Measurements from ENCODE around the gene PLEKHG7.
"Not testable (repeated sequence)": the region's sequence is repeated elsewhere in the genome, so short reads cannot be mapped to it uniquely, and the experiment has no call there.

The PLEKHG7 gene, protein sequence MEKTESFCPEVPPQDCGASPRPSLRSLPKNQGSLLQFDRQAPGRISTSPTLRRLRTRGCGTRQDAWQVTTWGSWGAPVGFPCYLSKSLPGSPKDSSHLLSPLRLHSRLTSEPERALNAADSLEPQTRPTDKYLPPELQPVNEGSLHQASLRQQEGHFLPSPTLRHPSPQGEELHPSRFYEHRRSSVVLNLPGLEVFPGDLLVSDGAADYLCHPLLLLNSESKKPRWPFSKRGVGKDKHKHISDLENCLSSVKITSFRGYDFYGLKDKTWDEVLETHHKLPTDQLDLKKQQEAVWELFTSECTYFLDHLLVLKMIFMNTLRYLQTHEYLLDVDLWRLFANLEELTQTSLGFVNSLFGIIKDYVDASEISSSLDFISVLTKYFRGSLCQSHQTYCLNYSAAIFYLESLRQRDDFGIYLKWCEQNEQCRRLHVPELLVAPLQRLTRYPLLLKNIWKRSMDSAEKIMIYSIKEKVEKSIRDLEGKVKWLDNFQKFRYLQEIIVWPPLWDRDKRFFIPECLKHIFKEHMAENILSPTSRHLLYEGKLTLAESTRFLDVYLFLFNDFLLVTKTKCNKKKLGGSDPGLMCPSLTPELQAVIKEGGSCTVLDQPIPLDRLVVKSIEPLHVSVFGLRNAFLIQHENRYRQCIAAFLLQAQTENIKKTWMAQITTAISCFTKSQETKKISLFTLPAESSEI

DNA sequence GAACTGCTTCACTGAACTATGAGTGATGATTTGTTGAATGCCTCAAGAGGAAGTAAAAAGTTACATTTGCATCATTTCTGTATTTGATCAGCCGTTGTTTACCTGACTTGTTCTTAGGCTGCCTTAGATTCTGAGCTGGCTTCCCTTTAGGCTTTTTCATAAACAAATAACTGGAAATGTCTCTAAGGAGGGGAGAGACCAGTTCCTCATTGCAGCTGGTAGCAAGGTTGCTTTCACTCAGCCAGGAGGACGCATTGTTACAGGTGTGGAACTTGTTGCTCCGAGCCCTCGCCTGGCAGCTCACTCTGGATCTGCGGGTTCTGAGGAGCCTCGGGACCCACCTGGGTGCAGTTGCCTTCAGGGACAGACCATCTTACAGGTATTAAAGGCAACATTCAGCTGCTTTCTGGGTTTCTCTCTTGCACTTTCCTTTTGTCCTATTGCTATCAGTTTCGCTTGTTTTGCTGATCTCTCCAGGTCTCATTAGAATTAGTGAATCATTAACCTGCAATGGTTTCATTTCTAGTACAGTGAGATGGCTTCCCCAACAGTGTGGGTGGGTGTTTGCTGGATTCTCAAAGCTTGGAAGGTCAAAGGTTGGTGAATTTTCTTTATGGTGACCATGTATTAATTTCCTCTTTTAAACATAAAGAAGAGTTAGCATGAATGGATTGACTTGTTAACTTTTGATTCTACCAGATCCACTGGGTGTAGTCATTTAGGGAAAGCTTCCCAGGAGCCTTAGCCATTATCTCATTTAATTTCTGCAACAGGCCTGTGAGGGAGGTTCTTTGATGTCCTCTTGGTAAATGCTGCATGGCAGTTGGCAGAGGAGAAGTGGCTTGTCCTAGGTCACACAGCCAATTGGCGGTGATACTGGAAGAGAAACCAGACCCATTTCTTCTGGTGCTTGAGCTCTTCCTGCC is at the start of gene PLEKHG7:
Gene PLEKHG7 (plus strand): TSS at position 236 of the 926 bp plus-strand sequence. CDS start 3,643 bp downstream, outside the sequence.
- no peak for DNase-seq

DNA sequence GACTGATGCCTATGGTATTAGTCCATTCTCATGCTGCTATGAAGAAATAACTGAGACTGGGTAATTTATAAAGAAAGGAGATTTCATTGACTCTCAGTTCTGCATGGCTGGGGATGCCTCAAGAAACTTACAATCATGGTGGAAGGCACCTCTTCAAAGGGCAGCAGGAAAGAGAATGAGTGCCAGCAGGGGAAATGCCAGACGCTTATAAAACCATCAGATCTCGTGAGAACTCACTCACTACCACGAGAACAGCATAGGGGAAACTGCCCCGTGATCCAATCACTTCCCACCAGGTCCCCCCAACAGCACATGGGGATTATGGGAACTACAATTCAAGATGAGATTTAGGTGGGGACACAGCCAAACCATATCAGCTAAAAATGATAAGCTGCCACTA is 48.5 kb upstream of the PLEKHG7 start:
- DNase-seq: not testable (repeated sequence)

DNA sequence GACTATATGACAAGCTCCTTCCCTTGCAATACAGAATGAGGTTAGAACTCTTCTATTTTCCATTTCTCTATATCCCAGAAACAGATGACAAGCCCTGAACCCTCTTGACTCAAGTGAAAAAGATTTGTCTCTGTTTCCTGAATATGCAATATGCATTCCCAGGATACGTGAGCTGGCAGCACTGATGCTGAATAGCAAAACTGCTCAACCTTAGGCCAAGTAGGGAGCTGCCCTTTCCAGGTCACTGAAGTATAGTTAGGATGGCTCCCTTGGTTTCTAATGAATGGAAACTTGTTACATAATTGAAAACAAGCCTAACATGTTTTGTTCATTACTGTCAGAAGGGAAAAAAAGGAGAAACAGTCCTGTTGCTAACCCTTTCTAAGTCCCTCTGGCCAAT is 47.9 kb upstream of the PLEKHG7 start:
- DNase-seq: no peak

DNA sequence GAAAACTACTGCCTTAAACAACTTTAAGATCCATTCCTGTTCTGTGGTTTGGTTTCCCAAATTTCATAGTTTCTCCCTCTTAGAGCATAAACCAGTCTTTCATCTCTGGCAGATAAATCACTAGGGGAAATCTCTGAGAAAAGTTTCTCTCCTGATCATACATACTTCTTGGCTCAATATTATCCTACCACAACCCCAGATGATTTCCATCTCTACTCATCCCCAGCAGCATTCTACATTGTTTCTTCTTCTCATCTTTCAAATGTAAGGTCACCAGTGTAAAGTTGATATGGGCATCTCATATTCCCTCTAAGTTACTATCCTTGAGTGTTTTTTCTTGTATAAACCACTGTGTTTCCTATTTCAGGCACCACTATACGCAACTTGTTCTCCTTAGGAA is 45.9 kb upstream of the PLEKHG7 start:
- no peak for DNase-seq

DNA sequence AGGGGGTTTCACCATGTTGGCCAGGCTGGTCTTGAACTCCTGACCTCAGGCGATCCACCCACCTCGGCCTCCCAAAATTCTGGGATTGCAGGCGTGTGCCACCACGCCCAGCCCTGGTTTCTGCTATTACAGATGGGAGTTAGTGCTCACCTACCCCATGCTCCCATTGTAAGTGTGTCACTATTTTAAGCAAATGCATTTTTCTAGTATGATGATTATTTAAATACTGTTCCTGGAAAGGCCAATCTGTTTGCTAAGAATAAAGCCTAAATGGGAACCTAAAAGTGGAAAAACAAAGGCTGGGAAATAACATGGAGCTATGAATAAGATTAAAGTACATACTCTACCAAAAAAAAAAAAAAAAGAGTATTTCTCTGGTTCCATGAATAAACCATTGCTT is 45.0 kb upstream of the PLEKHG7 start:
- no peak for DNase-seq

DNA sequence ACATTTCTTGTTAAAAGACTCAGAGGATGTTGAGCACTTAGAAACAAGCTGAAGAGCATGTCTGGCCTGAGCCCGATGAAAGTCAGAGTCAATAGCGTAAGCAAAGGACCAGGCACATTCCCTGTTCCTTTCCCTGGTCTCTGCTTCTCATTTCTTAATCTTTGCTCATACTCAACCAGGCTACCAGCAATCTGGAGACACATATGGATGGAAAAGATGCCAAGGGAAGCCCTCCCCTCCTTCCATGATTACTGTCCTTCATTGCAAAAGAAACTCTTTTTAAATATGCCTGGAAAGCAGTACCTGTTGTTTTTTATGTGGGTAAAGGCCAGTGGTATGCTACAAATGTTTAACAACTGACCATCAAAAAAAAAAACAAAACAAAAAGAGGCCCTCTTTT is 44.2 kb upstream of the PLEKHG7 start:
- no peak for DNase-seq

DNA sequence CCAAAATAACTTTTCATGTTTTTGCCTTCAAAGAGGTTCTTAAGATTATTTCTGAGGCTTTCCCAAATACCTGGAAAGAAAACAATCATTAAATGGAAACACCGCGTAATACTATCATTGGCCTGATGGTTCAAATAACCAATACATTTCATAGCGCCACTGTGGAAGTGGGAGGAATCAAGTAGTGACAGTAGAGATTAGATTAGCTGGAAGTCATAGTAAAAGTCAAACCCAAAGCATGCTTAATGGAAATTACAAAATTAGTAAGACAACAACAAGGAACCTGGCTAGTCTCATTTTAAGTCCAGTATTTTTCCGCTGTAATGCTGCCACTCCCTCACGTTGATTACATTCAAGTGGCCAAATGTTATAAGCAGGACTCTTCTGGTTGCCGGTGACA is 41.5 kb upstream of the PLEKHG7 start:
- DNase-seq: no peak

DNA sequence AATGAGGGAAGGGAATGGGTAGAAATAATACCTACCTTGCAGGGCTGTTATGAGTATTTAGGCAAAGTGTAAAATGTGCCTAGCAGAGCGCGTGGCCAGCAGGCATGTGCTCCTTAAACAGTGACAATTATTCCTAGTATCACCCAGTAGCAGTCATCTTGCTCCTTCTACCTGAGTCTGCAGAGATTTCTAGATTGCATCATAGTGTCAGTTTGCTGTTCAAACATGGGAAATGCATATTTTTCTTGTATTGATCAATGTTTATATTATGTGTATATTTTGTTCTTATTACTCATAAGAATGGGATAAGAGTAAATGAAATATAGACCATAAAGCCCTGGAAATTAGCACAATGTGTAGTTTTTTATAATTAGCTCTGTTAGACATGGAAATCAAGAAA is 37.3 kb upstream of the PLEKHG7 start:
- DNase-seq: no peak

DNA sequence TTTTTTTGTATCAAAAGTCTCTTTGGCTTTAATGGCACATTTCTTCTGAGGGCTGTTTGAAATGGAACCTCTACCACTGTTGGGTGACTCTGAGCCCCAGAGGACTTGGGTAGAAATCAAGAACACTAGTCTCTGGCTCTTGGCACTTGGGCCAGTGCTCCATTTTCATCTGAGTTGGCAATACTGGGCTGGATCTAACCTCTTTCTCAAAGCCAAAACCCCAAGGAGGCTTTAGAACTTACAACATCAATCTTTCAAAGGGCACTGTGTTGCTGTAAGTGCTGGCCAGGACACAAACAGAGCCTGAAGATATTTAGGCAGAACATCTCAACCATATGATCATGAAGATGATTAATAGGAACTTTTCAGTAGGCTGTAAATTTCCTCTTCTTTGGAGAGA is 34.0 kb upstream of the PLEKHG7 start:
- DNase-seq: no peak

DNA sequence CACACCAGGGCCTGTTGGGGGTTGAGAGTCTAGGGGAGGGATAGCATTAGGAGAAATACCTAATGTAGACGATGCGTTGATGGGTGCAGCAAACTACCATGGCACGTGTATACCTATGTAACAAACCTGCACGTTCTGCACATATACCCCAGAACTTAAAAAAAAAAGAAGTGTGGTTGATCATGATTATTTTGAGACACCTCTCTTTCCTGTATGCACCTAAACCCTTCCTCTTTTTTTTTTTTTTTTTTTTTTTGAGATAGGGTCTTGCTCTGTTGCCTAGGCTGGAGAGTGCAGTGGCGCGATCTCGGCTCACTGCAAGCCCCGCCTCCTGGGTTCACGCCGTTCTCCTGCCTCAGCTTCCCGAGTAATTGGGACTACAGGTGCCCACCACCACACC is 31.3 kb upstream of the PLEKHG7 start:
- DNase-seq: not testable (repeated sequence)

DNA sequence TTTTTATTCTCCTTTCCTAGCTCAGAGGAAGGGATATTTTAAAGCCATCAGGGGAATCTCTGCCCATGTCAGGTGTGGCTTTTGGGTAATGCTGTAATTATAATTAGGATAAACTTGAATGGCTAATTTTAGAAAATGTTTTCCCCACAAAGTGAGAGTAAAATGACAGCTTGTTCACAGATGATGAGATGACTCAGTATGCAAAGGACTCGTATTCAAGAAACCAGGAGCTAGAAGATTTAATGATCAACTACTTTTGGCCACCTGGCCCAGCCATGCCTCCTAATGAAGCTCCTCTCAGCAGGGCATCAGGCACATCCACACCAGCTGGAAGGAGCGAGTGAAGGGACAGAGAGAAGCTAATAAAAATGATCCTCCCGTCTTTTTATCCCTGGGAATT is 29.0 kb upstream of the PLEKHG7 start:
- no peak for DNase-seq

DNA sequence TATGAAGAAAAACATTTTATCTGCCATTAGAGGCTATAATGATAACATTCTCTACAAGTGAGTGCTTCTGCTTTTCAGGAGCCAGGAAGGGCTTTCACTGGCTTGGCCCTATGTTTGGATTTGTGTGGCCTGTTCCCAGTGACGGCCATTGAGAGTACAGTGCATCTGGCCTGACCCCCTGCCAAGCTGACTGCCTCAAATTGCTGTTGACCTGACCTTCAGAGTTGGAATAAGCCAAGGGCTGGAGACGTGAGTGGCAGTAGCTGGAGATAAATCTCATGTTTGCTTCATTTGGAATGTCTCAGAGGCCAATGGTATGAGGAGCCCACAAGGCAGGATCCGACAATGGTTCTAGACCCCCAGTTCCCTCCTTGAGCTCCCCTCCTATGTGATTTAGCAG is 28.3 kb upstream of the PLEKHG7 start:
- no peak for DNase-seq

DNA sequence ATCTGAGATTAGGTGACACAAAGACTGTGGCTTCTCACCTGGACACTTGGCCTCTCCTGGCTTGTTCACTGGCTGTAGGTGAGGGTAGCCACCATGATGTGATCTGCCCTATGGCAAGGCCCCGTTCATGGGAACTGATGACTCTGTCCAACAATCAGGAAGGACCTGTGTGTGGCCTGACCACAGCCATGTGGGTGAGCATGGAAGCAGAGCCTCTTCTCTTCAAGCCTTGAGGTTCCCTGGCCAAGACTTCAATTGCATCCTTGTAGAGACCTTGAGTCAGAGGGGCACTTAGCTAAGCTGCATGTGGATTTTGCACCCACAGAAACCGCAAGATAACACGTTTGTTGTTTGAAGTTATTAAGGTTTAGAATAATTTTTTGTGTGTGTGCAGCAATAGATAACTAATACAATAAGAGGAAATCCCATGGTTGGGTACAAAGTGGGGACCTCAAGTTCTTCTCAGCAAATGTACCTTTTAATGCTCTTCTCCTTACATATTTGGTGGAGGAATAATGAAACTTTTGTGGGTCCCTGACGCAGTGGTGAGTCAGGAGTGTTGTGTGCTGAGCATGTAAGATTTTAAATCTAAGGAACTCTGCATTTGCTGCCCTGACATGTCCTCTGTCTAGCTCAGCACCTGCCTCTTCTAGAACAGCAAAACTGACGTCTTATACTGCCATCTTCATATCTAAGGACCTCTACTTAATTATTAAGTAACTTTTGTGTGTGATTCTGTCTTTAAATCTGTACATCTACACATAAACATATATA is 27.5 kb upstream of the PLEKHG7 start:
- DNase-seq: no peak

DNA sequence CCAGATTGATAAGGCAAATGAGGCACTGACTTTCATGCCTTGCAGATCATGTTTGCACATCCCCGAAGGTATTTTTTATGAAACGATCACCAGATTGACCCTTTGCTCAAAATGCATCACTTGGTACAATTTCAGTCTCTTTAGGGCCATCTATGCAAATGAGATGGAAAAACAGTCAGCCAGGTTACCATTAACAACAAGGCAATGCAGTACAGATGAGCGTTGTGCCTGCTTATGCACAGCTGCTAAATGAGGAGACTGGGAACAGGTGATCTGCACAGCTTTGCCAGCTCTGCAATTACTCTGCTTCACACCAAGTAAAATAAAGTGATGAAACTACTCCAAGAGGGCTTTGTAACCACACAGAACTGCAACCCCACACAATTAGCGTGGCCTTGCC is 26.1 kb upstream of the PLEKHG7 start:
- DNase-seq: no peak

DNA sequence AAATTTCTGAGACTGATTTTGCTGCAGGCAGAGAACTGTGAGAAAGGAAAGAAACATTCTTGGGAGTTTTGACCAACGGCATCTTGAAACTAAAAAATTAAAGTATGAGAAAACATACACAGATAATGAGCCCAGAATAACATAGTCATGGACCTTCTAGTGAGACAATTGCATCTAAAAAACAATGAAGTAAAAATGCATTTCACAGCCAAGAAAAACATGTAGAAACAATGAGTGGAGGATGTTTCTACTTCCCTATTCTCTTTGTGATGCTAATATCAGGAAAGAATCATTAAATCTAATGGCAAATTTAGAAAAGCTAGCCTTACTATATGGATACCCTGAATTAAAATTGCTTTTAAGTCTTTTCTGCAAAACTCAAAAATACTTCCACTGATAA is 12.2 kb upstream of the PLEKHG7 start:
- no peak for DNase-seq

DNA sequence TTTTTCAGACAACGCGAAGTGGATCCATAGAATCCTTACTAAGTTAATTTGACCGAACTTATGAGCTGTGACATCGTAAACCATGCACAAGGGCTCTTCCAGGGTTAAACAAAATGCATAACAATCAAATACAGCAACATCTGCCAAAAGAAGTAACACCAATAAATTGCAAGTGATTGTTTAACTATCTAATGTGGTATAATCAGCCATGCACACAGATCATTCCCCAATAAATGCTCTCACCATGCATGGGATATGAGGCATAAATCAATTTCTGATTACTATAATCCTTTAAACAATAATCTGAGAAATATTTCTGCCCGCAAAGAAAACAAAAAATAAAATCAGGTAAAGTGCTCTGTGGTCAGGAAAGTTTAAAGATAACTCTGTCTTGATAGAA is 7.7 kb upstream of the PLEKHG7 start:
- no peak for DNase-seq

DNA sequence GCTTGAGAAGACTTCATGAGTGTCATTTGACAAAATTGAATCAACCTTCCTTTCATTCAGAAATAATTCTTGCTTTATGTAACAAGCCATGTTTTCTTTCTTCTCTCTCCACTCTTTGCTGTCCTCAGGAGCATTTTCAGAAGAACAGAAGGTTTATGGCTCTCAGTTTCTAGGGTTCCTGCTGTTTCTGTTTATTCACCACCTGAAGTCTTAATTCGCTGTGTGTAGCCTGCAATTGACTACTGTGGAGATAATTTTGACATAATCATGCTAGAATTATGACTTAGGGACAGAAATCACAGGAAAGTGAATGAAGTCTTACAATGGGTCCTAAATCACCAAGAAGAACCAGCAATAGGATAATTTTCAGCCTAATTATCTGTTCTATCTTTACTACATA is 7.2 kb upstream of the PLEKHG7 start:
- no peak for DNase-seq

DNA sequence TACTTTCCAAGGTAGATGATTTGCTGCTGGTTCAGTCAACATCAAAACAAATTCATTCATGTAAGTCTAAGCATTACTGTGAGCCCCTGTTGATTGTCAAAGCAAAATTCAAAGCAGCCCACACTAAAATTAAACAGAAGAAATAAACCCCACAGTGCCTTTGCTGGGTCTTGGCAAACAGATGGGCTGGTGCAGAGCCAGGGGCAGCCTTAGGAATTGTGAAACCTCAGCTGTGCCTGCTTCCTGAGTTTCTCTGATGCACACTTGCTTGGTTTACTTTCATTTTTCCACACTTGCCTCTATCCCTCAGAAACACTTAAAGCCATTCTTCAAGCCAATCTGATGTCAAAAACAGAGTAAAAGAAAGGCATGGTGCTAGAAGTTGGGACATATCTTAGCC is 6.6 kb upstream of the PLEKHG7 start:
- DNase-seq: no peak

DNA sequence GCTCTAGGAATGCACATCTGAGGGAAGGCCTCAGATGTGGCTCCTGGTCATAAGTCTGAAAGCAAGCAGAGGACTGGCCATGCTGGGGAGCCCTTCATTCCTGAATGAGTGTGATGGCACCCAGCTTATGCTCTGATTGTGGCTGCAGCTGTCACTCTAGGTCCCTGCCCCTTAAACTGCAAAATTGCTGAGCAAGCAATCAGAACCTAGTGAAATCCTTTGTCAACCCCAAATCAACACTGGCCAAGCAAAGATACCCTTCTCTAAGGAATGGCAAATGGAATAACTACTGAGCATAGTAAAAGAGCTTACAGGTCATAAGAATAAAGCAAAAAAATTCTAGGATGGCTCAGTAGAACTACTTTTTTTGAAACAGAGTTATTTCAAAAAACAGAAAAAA is 4.3 kb upstream of the PLEKHG7 start:
- DNase-seq: no peak

DNA sequence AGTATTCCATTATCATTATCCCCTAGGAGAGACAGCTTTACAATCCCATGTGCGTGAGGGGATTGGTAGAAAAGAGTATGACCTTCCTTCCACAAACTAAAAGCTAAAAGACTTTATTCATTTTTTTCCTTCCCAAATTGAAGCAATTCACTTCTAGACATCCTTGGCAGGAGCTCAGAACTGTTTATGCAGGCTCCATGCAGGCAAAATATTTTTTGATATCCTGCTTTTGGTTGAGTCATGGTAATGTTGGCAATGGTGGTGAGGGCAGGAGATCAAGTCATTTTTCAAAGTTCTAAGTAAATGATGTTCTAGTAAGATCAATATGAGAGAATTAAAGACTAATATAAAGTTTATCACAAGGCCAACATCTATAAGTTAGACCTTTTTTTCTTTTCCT is 1.3 kb upstream of the PLEKHG7 start:
- no peak for DNase-seq

DNA sequence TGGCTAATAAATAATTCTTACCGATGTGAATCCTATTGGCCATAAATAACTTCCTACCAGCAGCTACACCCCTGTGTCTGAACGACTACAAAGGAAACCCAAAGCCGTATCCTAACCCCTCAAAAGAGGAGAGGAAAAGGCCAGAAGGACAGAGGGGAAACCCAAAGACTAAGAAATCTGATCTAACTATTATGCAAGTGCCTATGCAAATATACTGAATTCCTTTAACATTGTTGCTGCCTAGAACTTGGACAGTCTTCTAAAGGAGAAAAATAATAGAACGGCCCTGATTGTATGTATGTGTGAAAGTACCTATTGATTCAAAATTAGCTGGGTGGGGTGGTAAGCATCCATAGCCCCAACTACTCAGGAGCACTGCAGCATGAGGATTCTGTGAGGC is 997 bp downstream of the PLEKHG7 start:
- no peak for DNase-seq

DNA sequence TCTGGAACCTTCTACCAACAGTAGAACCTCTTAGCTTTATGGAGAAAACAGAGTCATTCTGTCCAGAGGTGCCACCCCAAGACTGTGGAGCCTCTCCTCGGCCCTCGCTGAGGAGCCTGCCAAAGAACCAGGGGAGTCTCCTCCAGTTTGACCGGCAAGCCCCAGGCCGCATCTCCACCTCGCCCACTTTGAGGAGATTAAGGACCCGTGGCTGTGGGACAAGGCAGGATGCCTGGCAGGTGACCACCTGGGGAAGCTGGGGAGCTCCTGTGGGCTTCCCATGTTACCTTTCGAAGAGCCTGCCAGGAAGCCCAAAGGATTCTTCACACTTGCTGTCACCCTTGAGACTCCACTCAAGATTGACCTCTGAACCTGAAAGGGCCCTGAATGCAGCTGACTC is 3.8 kb downstream of the PLEKHG7 start:
- DNase-seq: no peak

DNA sequence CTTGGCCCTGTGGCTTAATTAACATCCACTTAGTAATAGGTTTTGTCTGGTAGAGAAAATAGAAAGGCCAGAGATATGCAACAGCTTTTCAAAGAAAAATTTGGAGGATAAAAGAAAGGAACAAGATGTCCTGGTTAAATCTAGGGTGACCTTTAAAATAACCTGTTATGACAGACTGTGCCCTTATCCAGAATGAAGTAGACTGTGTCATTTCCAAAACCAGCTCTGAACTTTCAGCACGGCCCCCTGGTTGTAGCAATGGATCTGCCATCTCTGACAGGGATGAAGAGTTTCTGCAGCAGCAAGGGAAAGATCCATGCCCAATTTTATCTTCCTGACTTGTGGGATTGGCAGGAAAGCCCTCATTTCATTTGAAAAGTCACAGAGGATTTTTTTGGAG is 5.1 kb downstream of the PLEKHG7 start:
- no peak for DNase-seq

Measured in stimulated activated naive CD4-positive, alpha-beta T cell (primary cell).